GM19351 (cell line): ENCODE measurements around the gene CCR7.

Source experiments
- ATAC-seq: cut with Tn5 transposase; IDR thresholded peaks from one replicate; pipeline ENCODE4 v1.9.1; 2021; ENCODE audit warnings: mild to moderate bottlenecking, moderate library complexity; ENCODE audit not compliant: unreplicated experiment

Gene CCR7, protein sequence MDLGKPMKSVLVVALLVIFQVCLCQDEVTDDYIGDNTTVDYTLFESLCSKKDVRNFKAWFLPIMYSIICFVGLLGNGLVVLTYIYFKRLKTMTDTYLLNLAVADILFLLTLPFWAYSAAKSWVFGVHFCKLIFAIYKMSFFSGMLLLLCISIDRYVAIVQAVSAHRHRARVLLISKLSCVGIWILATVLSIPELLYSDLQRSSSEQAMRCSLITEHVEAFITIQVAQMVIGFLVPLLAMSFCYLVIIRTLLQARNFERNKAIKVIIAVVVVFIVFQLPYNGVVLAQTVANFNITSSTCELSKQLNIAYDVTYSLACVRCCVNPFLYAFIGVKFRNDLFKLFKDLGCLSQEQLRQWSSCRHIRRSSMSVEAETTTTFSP

DNA sequence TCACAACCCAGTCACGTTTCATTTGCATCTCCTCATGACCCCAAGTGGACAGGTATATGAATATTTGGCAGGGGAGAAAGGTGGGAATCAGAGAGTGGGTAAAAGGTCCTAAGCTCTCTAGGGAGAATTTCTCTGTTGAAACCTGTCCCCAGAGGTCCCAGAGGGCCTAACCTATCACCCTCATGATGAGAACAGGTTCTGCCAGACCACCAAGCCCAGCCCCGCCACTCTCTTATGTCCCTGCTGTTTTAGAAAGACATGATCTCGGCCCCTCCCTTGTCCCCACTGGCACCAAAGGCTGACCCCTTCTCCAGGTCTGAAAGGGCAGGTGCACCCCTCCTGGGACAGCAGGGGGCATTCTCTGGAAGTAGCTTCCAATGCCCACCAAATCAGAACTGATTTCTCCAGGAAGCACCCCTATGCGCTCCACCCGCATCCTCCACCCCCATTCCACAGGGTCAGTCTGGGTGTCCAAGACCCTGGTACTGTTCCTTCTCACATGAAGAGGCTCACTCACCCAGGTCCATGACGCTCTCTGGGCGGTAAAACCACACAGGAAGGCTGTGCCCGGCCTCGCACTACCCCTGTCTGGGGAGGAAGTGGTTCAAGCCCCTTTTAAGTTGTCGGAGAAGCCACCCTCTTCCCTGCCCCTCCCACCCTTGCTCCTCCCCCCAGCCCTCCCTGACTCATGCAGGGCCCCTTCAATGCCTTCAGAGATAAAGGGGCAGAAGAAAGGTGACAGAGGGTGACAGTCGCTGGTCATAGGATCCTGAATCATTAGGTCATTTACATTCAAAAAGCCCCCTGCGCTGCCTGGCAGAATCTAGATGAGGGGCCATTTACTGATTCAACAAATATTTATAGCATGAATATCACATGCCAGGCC, at the start of gene CCR7:
TSS of gene CCR7 (minus strand) at position 590 of the 886 bp plus-strand sequence. CDS start at position 527, 63 bp downstream.
- no peak for ATAC-seq

DNA sequence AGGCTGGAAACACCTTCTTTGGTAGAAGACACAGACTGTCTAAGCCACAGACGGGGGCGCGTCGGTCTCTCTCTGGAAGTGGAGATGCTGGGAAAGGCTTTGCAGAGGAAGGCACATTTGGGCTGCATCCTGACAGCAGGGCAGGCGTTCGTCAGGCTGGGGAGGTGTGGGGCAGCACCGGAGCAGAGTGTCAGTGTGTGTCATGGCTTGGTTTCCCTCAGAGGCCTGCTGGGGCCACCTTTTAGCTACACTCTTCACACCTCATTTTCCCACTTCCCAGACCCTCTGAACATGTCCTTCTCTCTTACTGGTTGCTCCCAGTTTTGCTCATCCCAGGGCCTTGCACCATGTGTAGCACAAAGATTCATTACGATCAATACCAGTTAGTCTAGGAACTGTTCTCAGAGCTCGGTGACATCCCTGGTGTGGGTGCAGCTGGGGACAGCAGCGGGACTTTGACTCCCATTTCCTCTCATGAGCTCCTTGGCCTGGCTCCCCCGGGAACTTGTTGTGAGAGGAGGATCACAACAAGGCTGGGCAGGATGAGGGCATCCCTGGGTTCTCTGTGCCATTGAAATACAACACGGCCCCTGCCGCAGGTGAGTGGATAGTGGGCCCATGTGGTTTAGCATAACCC, 49.3 kb upstream of the CCR7 start:
- no peak for ATAC-seq

DNA sequence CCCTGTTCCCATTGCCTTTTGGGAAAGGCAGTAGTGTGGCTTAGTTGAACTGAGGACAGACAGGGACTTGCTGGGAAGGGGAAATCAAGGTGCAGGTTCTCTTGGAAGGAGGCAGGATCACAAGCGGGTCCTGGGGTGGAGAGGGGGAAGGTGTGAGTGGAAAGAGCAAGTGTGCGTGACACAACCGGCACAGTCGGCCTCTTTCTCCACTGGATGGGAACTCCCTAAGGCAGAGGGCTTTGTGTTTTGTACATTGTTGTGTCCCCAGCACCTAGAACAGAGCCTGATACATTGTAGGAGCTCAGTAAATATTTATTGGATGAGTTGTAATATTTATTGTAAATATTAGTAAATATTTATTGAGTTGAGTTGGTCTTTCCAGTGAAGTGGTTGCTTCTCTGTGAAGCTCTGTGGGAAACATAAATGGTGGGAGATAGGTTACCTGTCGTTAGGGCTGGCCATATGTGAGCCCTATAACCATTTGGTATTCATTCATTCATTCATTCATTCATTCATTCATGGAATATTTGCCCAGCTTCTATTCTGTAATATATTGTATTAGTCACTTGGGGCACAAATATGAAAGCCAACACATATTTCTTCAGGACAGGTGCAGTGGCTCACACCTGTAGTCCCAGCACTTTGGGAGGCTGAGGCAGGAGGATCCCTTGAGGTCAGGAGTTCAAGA, 48.3 kb upstream of the CCR7 start:
- no peak for ATAC-seq

DNA sequence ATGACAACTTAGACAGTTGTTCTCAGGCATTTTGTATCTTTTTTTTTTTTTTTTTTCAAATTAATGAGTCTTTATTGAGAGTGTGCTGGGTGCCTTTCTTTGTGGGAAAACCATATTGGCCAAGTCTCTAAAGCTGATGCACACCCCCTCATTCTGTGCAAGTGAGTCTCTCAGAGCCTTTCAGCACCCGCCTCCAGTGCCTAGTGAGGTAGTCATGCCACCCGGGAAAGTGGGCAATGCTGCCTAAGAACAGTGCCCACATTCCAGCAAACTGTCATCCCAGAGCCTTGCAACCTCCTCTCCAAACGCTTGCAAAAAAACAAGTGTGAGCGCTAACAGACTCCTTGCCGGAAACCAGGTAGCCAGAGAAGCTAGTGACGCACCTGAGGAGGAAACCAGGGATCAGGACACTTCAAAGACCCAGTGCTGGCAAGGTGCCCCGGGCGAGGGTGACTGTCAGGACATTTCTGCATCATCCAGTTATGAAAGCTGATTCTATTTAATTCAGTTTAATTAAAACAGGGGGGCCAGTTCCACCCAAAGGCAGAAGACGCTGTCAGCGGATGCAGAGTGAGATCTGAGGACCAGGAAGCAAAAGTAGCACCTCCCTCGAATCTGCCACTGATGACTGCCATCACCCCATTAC, 47.5 kb upstream of the CCR7 start:
- ATAC-seq = no peak

DNA sequence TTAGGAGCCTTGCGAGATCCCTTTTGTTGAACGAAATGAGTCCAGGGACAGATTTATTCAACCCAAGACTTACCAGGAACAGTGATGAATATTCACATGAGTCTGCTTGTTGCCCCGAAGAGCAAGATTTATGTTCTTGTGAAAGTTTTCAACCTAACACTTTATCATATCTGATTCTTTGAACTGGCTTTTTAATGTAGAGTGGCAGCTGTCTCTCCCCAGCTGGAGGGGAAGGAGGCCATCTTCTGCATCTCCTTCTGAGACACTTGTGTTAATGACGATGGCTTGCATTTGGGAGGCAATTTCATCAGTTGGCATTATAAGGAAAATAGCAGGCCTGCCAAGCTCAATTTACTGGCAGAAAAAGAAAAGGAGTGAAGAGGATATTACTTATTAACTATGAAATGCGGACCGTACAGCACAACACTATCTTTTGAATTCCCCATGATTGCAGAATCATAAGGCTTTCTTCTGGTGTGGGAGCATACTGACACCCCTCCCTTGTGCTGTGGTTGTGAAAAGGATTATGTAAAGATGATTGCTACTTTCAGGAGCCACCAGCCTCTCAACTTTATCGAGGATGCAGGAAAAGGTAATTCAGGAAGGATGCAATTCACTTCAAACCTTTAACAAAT, 46.7 kb upstream of the CCR7 start:
- ATAC-seq = no peak

DNA sequence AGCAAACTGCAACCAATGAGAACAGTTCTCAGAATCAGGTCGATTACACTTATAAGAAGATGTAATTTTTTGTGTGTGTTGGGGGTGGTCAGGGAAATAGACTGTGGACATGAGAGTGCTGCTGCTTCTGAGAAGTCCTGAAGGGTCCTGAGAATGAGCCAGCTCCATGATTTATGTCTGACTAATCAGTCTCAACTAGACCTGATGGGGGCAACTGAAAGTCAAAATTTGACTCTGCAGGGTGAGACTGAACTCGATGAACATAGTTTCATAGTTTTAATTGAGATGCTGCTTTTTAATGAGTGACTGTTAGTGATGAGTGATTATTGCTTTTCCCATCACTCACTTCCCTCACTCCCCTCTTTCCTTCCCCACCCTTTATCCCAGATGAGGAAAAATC, 45.1 kb upstream of the CCR7 start:
- ATAC-seq = no peak

DNA sequence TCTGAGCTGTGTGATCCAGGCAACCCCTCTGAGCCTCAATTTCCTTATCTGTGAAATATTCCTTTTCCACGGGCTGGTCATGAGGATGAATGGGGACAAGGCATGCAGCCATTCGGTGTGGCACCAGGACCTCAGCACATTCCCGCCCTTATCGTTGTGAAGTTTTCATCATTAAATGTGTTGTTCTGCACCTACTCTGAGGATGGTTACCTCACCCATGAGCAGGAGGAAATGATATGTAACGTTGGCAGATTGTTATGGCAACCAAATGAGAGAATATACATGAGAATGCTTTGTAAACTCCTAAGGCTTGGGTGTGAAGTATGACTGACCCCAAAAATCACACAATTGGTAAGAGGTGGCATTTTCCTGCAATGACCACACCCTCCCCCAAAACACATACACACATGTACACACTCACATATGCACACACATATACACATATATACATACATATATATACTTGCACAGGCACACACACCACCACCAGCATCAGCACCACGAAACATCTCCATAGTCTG, 42.8 kb upstream of the CCR7 start:
- no peak for ATAC-seq

DNA sequence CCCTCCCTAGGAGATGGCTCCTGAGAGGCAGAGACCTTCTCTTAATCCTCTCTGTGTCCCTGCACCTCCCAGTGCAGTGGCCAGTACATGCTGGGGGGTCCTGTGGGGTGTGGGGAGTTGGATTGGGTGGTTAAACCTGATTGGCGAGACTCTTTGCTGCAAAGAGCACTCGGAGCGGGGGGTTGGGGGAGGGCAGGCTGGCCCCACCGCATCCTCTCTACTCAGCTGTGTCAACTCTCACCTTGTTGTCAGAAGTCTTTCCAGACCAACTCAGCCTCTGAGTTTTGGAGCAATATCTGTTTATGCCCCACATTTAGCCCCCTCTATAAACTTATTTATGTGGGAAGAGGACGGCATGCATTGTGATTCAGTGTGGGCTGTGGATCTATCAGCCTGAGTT, 42.4 kb upstream of the CCR7 start:
- no peak for ATAC-seq

DNA sequence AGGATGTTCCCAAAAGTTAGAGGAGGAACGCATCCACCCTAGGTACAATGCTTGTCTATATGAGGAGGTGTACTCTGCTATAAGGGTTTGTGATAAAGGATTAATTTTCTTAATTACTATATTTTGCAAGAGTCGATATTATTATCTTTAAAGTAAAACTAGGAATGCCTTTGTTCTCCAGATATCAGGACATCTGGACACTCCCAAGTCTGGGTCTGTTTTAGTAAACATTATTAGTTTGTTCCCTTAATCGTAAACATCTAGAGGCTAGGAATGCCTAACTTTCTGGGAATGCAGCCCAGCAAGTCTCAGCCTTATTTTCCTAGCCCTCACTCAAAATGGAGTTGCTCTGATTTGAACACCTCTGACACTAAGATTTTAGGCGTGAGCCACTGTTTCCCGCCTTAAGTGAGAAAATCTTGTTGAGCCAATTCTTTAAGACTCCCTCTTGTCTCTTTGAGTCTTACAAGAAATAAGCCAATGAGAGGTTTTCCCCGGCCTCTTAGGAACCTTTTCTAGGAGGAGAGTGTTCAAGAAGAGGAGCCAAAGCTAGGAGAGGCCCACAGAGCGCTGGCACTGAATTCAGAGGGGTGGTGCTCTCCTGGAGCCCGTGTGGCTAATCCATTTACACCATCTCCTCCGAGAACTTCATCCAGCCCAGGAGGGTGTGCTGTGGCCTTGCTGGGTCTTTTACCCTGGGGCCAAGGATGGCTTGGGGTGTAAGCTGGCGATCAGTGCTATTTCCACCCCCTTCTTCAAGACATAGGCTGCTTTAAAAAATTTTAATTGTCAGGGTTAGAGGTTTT, 41.5 kb upstream of the CCR7 start:
- ATAC-seq = no peak

DNA sequence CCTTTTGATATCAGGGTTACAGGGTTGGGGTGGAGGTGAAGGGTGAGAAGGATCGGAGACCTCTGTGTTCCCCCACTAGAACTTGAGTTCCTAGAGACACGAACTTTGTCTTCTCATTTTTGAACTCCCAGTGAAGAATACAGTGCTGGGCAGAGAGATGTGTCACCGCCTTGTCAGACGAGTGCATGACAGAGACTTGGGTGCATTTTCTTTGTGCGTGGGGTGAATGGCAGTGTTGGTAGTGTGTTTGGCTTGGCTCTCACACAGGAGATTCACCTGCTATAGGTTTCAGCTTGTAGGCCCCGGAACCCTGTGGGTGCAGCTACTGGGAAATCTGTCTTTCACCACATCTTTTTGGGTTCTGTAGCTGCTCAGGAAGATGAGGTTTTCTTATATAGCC, 40.0 kb upstream of the CCR7 start:
- no peak for ATAC-seq

DNA sequence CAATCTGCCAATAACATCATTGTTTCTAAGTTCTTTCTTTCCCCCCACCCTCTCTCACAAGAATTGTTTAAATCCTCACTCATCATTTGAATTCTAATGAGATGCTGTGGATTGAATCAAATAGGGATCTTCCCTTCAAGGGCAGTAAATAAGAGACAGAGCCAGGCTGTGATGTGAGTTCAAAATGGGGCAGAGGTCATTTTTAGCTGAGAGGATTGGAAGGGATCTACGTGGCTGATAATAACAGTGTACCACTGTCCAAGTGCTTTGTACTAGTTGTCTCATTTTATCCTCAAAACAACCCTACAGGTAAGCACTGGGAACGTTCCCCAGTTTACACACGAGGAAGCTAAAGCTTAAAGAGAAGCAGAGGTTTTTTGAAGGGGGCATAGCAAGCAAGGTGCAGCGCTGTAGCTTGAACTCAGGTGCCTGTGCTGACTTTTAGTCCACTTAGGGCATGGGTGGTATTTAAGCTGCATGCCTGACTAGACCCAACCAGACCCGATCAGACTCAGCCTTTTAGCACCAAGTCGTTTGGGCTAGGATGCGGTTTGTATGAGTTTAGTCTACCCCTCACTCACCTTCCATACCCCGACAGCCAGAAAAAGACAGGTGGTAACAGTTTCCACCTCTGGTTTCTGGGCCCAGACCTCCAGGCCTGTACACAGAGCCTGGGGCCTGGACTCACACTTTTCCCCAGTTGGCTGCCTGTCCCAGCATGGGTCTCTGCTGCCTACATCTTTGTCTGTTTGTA, 39.2 kb upstream of the CCR7 start:
- no peak for ATAC-seq

DNA sequence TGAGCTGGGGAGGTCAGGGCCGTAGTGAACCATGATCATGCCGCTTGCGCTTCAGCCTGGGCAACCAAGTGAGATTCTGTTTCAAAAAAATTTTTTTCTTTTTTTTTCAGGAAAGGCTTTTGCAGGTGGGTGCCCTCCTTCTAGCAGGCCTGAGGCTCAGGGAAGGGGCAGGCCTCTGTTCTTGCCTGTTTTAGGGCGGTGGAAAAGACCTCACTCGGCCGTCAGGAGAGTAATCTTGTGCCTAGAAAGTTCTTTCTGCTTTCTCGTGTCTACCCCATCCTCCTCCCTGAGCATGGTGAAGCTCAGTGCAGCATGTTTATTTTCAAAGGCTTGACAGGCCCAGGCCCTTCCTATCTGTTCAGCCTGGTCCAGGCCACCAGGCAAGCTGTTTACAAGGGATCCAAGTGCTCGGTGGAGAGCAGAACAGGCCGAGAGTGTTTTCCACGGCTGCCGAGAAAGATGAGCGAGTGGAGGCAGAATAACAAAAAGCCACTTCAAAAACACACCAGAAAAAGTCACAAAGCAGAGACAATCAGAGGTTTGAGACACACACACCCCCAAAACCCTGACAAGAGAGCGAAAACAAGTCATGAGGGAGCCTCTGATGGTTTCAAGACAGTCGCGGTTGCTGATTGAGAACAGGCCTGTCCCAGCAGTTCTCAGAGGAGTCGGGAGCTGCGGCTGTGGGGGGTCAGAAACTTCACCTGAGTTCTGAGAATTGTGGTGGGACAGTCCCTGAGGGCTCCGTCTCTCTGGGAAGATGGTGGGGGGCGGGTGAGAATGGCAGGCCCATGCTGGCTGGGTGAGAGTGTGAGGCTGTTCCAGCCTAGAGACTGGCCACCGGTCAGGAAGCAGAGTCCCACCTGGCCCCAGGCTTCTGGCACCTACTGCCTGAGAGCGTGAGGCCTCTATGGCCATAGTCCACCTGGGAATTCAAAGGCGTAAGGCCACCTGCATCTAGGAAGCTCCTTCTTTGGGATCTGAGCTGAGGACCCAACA, 37.5 kb upstream of the CCR7 start:
- peak; percentile 36 for ATAC-seq

DNA sequence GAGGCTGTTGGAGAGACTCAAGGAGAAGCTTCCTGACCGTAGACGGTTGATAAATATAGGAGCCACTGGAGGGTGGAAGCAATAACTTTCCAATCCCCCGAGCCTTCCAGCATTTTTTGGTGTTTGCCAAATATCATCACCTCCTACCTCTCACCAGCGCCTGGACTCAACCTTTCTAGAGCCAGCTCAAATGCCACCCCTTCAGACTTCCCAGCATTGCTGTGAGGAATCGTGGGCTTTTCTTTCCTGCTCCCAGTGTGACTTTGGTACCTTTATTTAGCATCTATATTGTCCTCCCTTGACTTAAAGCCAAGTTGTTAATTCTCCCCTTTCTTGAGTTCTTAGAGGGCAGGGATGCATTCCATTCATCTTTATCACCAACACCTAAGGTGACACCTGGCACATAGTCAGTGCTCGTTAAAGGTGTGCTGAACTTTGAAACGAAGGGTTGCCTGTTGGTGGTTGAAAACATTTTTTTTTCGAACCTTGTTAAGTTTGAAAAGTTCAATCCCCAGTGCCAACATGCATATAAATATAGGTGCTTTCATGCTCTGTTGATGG, 35.3 kb upstream of the CCR7 start:
- no peak for ATAC-seq

DNA sequence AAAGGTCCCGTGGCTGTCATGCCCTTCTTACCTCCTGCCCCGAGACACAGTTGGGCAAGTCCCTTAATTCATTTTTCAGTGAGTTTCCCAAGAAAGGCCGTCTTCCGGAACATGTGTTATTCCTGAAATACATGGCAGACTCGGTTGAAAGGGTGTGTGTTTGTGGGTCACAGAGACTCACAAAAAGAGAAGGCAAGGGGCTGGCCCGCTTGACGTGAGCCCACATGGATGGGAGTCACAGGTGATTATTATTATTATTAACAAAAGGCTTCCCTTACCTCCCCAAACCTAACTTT, 34.1 kb upstream of the CCR7 start:
- ATAC-seq = no peak

DNA sequence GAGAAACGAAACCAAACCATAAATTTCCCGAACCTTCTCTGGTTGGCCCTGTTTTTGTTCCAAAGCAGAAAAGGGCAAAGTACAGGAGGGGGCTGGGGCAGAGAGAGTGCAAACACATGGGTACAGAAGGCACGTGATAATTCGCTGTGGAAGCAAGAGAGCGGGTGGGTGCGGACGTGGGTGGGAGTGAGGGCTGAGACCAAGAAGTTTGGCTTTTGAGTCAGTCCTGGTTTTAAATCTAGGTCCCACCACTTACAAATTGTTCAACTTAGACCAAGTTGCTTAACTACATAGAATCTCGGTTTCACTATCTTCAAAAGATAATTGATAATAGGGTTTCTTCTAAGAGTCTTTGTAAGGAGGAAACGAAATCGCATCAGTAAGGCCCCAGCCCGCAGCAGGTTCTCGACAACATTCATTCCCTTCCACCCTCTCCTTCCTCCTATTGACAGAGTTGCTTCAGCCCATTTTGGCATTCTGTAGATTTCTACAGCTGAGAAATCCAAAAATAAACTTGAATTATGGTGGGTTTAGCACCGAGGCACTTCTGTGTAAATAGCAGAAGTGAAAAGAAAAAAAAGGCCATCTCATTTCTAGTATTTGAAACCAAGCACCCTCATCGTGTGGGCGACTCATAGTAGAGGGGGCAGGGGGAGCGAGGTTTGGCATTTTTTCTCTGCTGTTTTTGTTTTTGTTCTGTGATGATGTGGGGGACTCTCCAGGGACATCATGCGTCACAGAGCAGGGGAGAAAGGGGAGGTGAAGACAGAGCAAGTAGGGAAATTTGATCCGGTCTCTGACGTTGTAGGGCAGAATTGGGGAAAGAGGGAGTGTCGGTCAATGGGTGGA, 33.6 kb upstream of the CCR7 start:
- peak; percentile 49 for ATAC-seq

DNA sequence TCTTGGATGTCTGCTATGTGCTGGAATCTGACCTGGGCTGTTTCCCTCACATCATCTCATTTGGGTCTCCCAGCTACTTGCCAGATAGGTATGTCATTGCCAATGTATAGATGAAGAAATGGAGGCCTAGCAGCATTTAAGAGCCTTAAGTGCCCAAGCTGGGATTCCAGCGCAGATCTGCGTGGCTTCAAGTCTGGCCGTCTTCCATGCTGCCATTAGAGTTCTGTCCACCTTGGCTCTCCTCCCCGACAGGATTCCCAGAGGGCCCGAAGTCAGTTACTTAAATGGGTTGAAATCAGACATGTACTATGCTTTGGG, 33.0 kb upstream of the CCR7 start:
- ATAC-seq = no peak
